HG03280 (cell line): Measurements from ENCODE around the gene RAPGEF1.
"Not testable (repeated sequence)": the region's sequence is repeated elsewhere in the genome, so short reads cannot be mapped to it uniquely, and the experiment has no call there.

Source experiments
- ATAC-seq: cut with Tn5 transposase; IDR thresholded peaks from one replicate; pipeline ENCODE4 v1.9.1; 2021; ENCODE audit warnings: mild to moderate bottlenecking, moderate library complexity; ENCODE audit not compliant: unreplicated experiment

The RAPGEF1 gene

GRCh38 chr9:131739959-131740648 lies at the start of gene RAPGEF1:
RAPGEF1 (minus strand) TSS chr9:131740076; CDS start chr9:131739830, 246 bp downstream.
- ATAC-seq: peak; percentile 57

GRCh38 chr9:131788851-131789250 lies 49.0 kb upstream of the RAPGEF1 start:
- ATAC-seq: no peak

GRCh38 chr9:131787838-131788237 lies 48.0 kb upstream of the RAPGEF1 start:
- ATAC-seq: no peak

GRCh38 chr9:131784748-131785501 lies 45.0 kb upstream of the RAPGEF1 start:
- ATAC-seq: no peak

- no peak for ATAC-seq
Observed at GRCh38 chr9:131781069-131781468, 41.2 kb upstream of the RAPGEF1 start.

GRCh38 chr9:131776473-131776872 lies 36.6 kb upstream of the RAPGEF1 start:
- no peak for ATAC-seq

- no peak for ATAC-seq
Observed at GRCh38 chr9:131776036-131776435, 36.2 kb upstream of the RAPGEF1 start.

GRCh38 chr9:131774636-131775035 lies 34.8 kb upstream of the RAPGEF1 start:
- no peak for ATAC-seq

- ATAC-seq: no peak
Observed at GRCh38 chr9:131773911-131774379, 34.1 kb upstream of the RAPGEF1 start.

- no peak for ATAC-seq
Observed at GRCh38 chr9:131772940-131773339, 33.1 kb upstream of the RAPGEF1 start.

GRCh38 chr9:131771646-131772045 lies 31.8 kb upstream of the RAPGEF1 start:
- no peak for ATAC-seq

GRCh38 chr9:131769361-131769760 lies 29.5 kb upstream of the RAPGEF1 start:
- ATAC-seq: no peak

- no peak for ATAC-seq
Observed at GRCh38 chr9:131764568-131764967, 24.7 kb upstream of the RAPGEF1 start.

- ATAC-seq: no peak
Observed at GRCh38 chr9:131762356-131762932, 22.6 kb upstream of the RAPGEF1 start.

- ATAC-seq: no peak
Observed at GRCh38 chr9:131759017-131759647, 19.3 kb upstream of the RAPGEF1 start.

GRCh38 chr9:131757549-131757948 lies 17.7 kb upstream of the RAPGEF1 start:
- no peak for ATAC-seq

GRCh38 chr9:131755541-131756198 lies 15.8 kb upstream of the RAPGEF1 start:
- peak; percentile 70 for ATAC-seq

- ATAC-seq: no peak
Observed at GRCh38 chr9:131754846-131755245, 15.0 kb upstream of the RAPGEF1 start.

- ATAC-seq: not testable (repeated sequence)
Observed at GRCh38 chr9:131753751-131754150, 13.9 kb upstream of the RAPGEF1 start.

- ATAC-seq: no peak
Observed at GRCh38 chr9:131752231-131752884, 12.5 kb upstream of the RAPGEF1 start.
